ENCODE measurements around the gene EGF.
"Not testable (repeated sequence)": the region's sequence is repeated elsewhere in the genome, so short reads cannot be mapped to it uniquely, and the experiment has no call there.

EGF gene

GRCh38 chr4:110039164-110039563, 126.5 kb downstream of the EGF start:
- DNase-seq (ENCODE audit: low read depth): not testable (repeated sequence)

GRCh38 chr4:110041735-110042134, 129.1 kb downstream of the EGF start:
- no peak for DNase-seq (ENCODE audit: low read depth)

- no peak for DNase-seq (ENCODE audit: low read depth)
Observed at GRCh38 chr4:110042545-110043517, 130.1 kb downstream of the EGF start.

- no peak for DNase-seq (ENCODE audit: low read depth)
Observed at GRCh38 chr4:110046588-110047049, 133.9 kb downstream of the EGF start.

GRCh38 chr4:110049951-110050925, 137.6 kb downstream of the EGF start:
- DNase-seq (ENCODE audit: low read depth): no peak

GRCh38 chr4:110055158-110055768, 142.6 kb downstream of the EGF start:
- no peak for DNase-seq (ENCODE audit: low read depth)

GRCh38 chr4:110058677-110059076, 146.0 kb downstream of the EGF start:
- no peak for DNase-seq (ENCODE audit: low read depth)

- DNase-seq (ENCODE audit: low read depth): no peak
Observed at GRCh38 chr4:110059556-110060191, 147.0 kb downstream of the EGF start.

GRCh38 chr4:110061076-110061475, 148.4 kb downstream of the EGF start:
- no peak for DNase-seq (ENCODE audit: low read depth)

All from non-pigmented ciliary epithelial cell (primary cell).